Caco-2 (cell line): Measurements from ENCODE around the gene CSTF2T. TPM values are rescaled to one million over a fixed set of nuclear protein-coding genes. Genes with fewer than 3 reads are reported as not detected.

ENCODE experiments used
- BruUV-seq: library from RNA; stranded (reverse); fragments of 400-500 nt; replicated peaks from 2 replicates; lab custom pipeline; 2021; lab: Mats Ljungman, UMichigan
- CTCF ChIA-PET: fragments of 300-600 bp; sonication (Branson Sonifier 250); formaldehyde crosslinking; loops from one replicate; lab custom pipeline; 2022; ENCODE audit warnings: antibody characterized with exemption; lab: Charles Lee
- POLR2A ChIA-PET: fragments of 300-600 bp; sonication (Branson Sonifier 250); formaldehyde crosslinking; loops from one replicate; lab custom pipeline; 2022; ENCODE audit warnings: antibody characterized with exemption; lab: Charles Lee
- DNase-seq, 2 experiments: peaks; one replicate each; pipeline versions ENCODE4 v3.0.0 to v3.0.0-alpha.2; 2020 to 2022
- H3K27me3 ChIP-seq: replicated peaks from 2 replicates; pipeline ENCODE4 v1.6.0; 2011; ENCODE audit warnings: low read length; ENCODE audit not compliant: control insufficient read depth, insufficient read depth
- H3K36me3 ChIP-seq: 2 replicates; pipeline ENCODE4 v1.5.1; 2011; ENCODE audit warnings: low read length; ENCODE audit not compliant: control insufficient read depth, insufficient read depth
- H3K4me1 ChIP-seq: fragments of 250-450 bp; sonication (Bioruptor Pico); 2 replicates; pipeline ENCODE4 v1.5.1; 2020; ENCODE audit warnings: mild to moderate bottlenecking
- H3K4me3 ChIP-seq: 2 replicates; pipeline ENCODE4 v1.5.1; 2011; ENCODE audit warnings: low read depth, mild to moderate bottlenecking, control low read depth, low read length
- H3K9me3 ChIP-seq: fragments of 250-450 bp; sonication (Bioruptor Pico); 2 replicates; pipeline ENCODE4 v1.5.1; 2020; ENCODE audit warnings: mild to moderate bottlenecking, moderate library complexity
- H3K27ac Mint-ChIP-seq: one replicate; pipeline ENCODE4 v1.8.0; 2022; ENCODE audit warnings: mixed read lengths; ENCODE audit not compliant: unreplicated experiment
- H3K27me3 Mint-ChIP-seq: one replicate; pipeline ENCODE4 v1.8.0; 2022; ENCODE audit warnings: mixed read lengths; ENCODE audit not compliant: insufficient read depth, unreplicated experiment
- H3K36me3 Mint-ChIP-seq: one replicate; pipeline ENCODE4 v1.8.0; 2022; ENCODE audit warnings: mild to moderate bottlenecking, mixed read lengths; ENCODE audit not compliant: insufficient read depth, unreplicated experiment
- H3K4me1 Mint-ChIP-seq: one replicate; pipeline ENCODE4 v1.8.0; 2022; ENCODE audit warnings: low read depth, mixed read lengths; ENCODE audit not compliant: unreplicated experiment
- H3K4me3 Mint-ChIP-seq: one replicate; pipeline ENCODE4 v1.8.0; 2022; ENCODE audit warnings: mild to moderate bottlenecking, moderate library complexity, mixed read lengths; ENCODE audit not compliant: unreplicated experiment
- H3K9me3 Mint-ChIP-seq: one replicate; pipeline ENCODE4 v1.8.0; 2022; ENCODE audit warnings: mixed read lengths; ENCODE audit not compliant: unreplicated experiment
- CTCF ChIP-seq, 2 experiments: fragments of 200-600 bp in 1 of 2; IDR thresholded peaks; 1 replicate in 1 of 2; 2 replicates in 1 of 2; pipeline versions ENCODE4 v1.5.1 to v1.8.0; 2011 to 2022; ENCODE audit warnings: antibody characterized with exemption in 1 of 2, control low read depth in 1 of 2, inconsistent platforms in 1 of 2, low read depth in 1 of 2, low read length in 1 of 2, mild to moderate bottlenecking in 1 of 2, moderate library complexity in 1 of 2; ENCODE audit not compliant: insufficient read depth in 1 of 2, severe bottlenecking in 1 of 2, unreplicated experiment in 1 of 2
- intact Hi-C: fragments of 100-400 bp; cut with micrococcal nuclease; formaldehyde crosslinking; loops from one replicate; pipeline ENCODE4 v1.10.0; 2022; ENCODE audit not compliant: unreplicated experiment
- total RNA-seq: library from RNA; stranded (reverse); gene quantifications from 2 replicates; pipeline ENCODE4 v1.2.3, GENCODE V29; 2022

The CSTF2T gene
- total RNA-seq, 1 experiment from 2014 or later, result 51.2 TPM

- H3K9me3 ChIP-seq, result no peaks in the 10 kb centered on the region
- Mint-ChIP-seq H3K27me3 (peaks cover 8% of the 10 kb centered on the region), H3K36me3 (no peaks in the 10 kb centered on the region), H3K9me3 (no peaks in the 10 kb centered on the region), H3K27ac (no peak overlapping the region), H3K4me1 (no peaks in the 10 kb centered on the region), H3K4me3 (no peak overlapping the region)
- no TSS peak for BruUV-seq
- H3K4me3 ChIP-seq, result no peak overlapping the region
- H3K36me3 ChIP-seq, result no peaks in the 10 kb centered on the region; the same call in 1 of the 2 replicates
- ChIA-PET CTCF (no interaction called here), POLR2A (interaction anchor here (0.5 kb wide), 1 partner anchor 20 kb away, joined by 3 read pairs; no protein-coding TSS in a partner anchor)
- intact Hi-C loops, result no loop called here
- no peaks in the 10 kb centered on the region for H3K4me1 ChIP-seq
- DNase-seq, result no peak
- no peaks in the 10 kb centered on the region; the same call in 1 of the 2 replicates for H3K27me3 ChIP-seq
- no peak for TF ChIP-seq CTCF (IDR thresholded peaks at IDR 0.05; ENCODE audit: insufficient read depth in 1 of 2, low read depth in 1 of 2, low read length in 1 of 2, severe bottlenecking in 1 of 2, unreplicated experiment in 1 of 2)
Observed at GRCh38 chr10:51709324-51709972, 10.1 kb upstream of the CSTF2T start.

- CTCF ChIA-PET, result no interaction called here
- no peak for TF ChIP-seq CTCF (IDR thresholded peaks at IDR 0.05; ENCODE audit: insufficient read depth in 1 of 2, low read depth in 1 of 2, low read length in 1 of 2, severe bottlenecking in 1 of 2, unreplicated experiment in 1 of 2)
Observed at GRCh38 chr10:51708609-51709008, 9.2 kb upstream of the CSTF2T start.

GRCh38 chr10:51707821-51708424 is 8.5 kb upstream of the CSTF2T start:
- no peak overlapping the region for H3K4me3 Mint-ChIP-seq
- ChIA-PET CTCF (no interaction called here), POLR2A (no interaction called here)

More at GRCh38 chr10:51708609-51709008, 9.2 kb upstream of the CSTF2T start:
- no peak for DNase-seq
- Histone ChIP-seq H3K9me3 (no peaks in the 10 kb centered on the region), H3K27me3 (no peaks in the 10 kb centered on the region; the same call in 1 of the 2 replicates), H3K36me3 (no peaks in the 10 kb centered on the region; the same call in 1 of the 2 replicates), H3K4me1 (no peaks in the 10 kb centered on the region), H3K4me3 (no peak overlapping the region)
- intact Hi-C loops, result no loop called here
- no peak overlapping the region for H3K4me3 Mint-ChIP-seq
- no peaks in the 10 kb centered on the region for H3K9me3 Mint-ChIP-seq
- POLR2A ChIA-PET, result interaction anchor here (0.5 kb wide), 1 partner anchor 21 kb away, joined by 3 read pairs; no protein-coding TSS in a partner anchor
- peaks cover 7% of the 10 kb centered on the region for H3K27me3 Mint-ChIP-seq
- no peak overlapping the region for H3K27ac Mint-ChIP-seq
- no TSS peak for BruUV-seq
- no peaks in the 10 kb centered on the region for H3K4me1 Mint-ChIP-seq
- no peaks in the 10 kb centered on the region for H3K36me3 Mint-ChIP-seq

More at GRCh38 chr10:51707821-51708424, 8.5 kb upstream of the CSTF2T start:
- no peaks in the 10 kb centered on the region for H3K4me1 Mint-ChIP-seq
- Histone ChIP-seq H3K4me1 (no peaks in the 10 kb centered on the region), H3K36me3 (no peaks in the 10 kb centered on the region; the same call in 1 of the 2 replicates), H3K4me3 (no peak overlapping the region), H3K9me3 (no peaks in the 10 kb centered on the region), H3K27me3 (no peaks in the 10 kb centered on the region; the same call in 1 of the 2 replicates)
- no peak overlapping the region for H3K27ac Mint-ChIP-seq
- peaks cover 6% of the 10 kb centered on the region for H3K27me3 Mint-ChIP-seq
- no peak for TF ChIP-seq CTCF (IDR thresholded peaks at IDR 0.05; ENCODE audit: insufficient read depth in 1 of 2, low read depth in 1 of 2, low read length in 1 of 2, severe bottlenecking in 1 of 2, unreplicated experiment in 1 of 2)
- no TSS peak for BruUV-seq
- DNase-seq, result no peak
- no peaks in the 10 kb centered on the region for H3K9me3 Mint-ChIP-seq
- no peaks in the 10 kb centered on the region for H3K36me3 Mint-ChIP-seq
- intact Hi-C loops, result no loop called here
